CD14-positive monocyte (primary cell): ENCODE results near the gene PDE8B. TPM values are rescaled to one million over a fixed set of nuclear protein-coding genes. Genes with fewer than 3 reads are reported as not detected.

ENCODE experiments used
- DNase-seq, 3 donors: peaks; one replicate each; pipeline ENCODE4 v3.0.0-alpha.2; 2011 to 2022
- H2AFZ ChIP-seq: 2 replicates; pipeline ENCODE4 v1.6.0; 2012; ENCODE audit warnings: mild to moderate bottlenecking, low read depth, low read length, inconsistent platforms; ENCODE audit not compliant: insufficient read depth, poor library complexity, severe bottlenecking
- H3K27ac ChIP-seq, 2 donors: 1 replicate in 1 of 2; 2 replicates in 1 of 2; pipeline ENCODE4 v1.5.1; 2012 to 2013; ENCODE audit warnings: low read length in 2 of 2, control low read depth in 1 of 2, inconsistent platforms in 1 of 2, low read depth in 1 of 2, mild to moderate bottlenecking in 1 of 2
- H3K27me3 ChIP-seq, 2 donors: one replicate each; pipeline versions ENCODE4 v1.6.0 to v1.6.1; 2011 to 2013; ENCODE audit warnings: low read length in 2 of 2; ENCODE audit not compliant: control insufficient read depth in 2 of 2, insufficient read depth in 2 of 2
- H3K36me3 ChIP-seq, 2 donors: replicated peaks in 1 of 2; 1 replicate in 1 of 2; 2 replicates in 1 of 2; pipeline versions ENCODE4 v1.5.1 to v1.6.1; 2012 to 2013; ENCODE audit warnings: low read length in 2 of 2, control low read depth in 1 of 2, inconsistent platforms in 1 of 2, mild to moderate bottlenecking in 1 of 2; ENCODE audit not compliant: insufficient read depth in 2 of 2, control insufficient read depth in 1 of 2
- H3K4me1 ChIP-seq, 2 donors: 1 replicate in 1 of 2; 2 replicates in 1 of 2; pipeline versions ENCODE4 v1.5.1 to v1.6.1; 2012 to 2013; ENCODE audit warnings: low read length in 2 of 2, control low read depth in 1 of 2, inconsistent platforms in 1 of 2, mild to moderate bottlenecking in 1 of 2, moderate library complexity in 1 of 2; ENCODE audit not compliant: insufficient read depth in 2 of 2, control insufficient read depth in 1 of 2
- H3K4me2 ChIP-seq: replicated peaks from 2 replicates; pipeline ENCODE3; 2012; ENCODE audit warnings: low read length, moderate library complexity, mild to moderate bottlenecking; ENCODE audit not compliant: poor library complexity, severe bottlenecking; ENCODE audit errors: extremely low read depth
- H3K4me3 ChIP-seq, 3 experiments: fragments of 200-600 bp in 1 of 3; sonication (generic) in 1 of 3; replicated peaks in 1 of 3; 1 replicate in 2 of 3; 2 replicates in 1 of 3; pipeline ENCODE4 v1.5.1; 2011 to 2013; ENCODE audit warnings: low read length in 3 of 3, mild to moderate bottlenecking in 3 of 3, control low read depth in 2 of 3, low read depth in 2 of 3, inconsistent platforms in 1 of 3, moderate library complexity in 1 of 3
- H3K79me2 ChIP-seq: 2 replicates; pipeline ENCODE4 v1.6.0; 2012; ENCODE audit warnings: mild to moderate bottlenecking, control low read depth, inconsistent platforms, low read length, moderate library complexity; ENCODE audit not compliant: insufficient read depth
- H3K9ac ChIP-seq: 2 replicates; pipeline ENCODE4 v1.6.0; 2017; ENCODE audit warnings: low read length, mild to moderate bottlenecking; ENCODE audit not compliant: insufficient read depth, poor library complexity, severe bottlenecking
- H3K9me3 ChIP-seq, 2 donors: replicated peaks in 1 of 2; 1 replicate in 1 of 2; 2 replicates in 1 of 2; pipeline versions ENCODE4 v1.5.1 to v1.6.1; 2012 to 2013; ENCODE audit warnings: low read length in 2 of 2, control low read depth in 1 of 2; ENCODE audit not compliant: control insufficient read depth in 1 of 2, insufficient read depth in 1 of 2
- H4K20me1 ChIP-seq: 2 replicates; pipeline ENCODE4 v1.6.0; 2012; ENCODE audit warnings: mild to moderate bottlenecking, low read length, control low read depth, moderate library complexity; ENCODE audit not compliant: insufficient read depth
- H3K27ac Mint-ChIP-seq, 7 donors: one replicate each; pipeline ENCODE4 v1.8.0; 2020; ENCODE audit warnings: mild to moderate bottlenecking in 7 of 7, mixed read lengths in 7 of 7, moderate library complexity in 6 of 7, inconsistent platforms in 2 of 7
- H3K27me3 Mint-ChIP-seq, 3 donors: one replicate each; pipeline ENCODE4 v1.8.0; 2021 to 2022; ENCODE audit warnings: low read depth in 3 of 3, mild to moderate bottlenecking in 3 of 3, mixed read lengths in 3 of 3, moderate library complexity in 3 of 3, inconsistent platforms in 1 of 3
- H3K36me3 Mint-ChIP-seq, 2 donors: one replicate each; pipeline ENCODE4 v1.8.0; 2020; ENCODE audit warnings: mixed read lengths in 2 of 2, inconsistent platforms in 1 of 2, mild to moderate bottlenecking in 1 of 2
- H3K4me1 Mint-ChIP-seq: one replicate; pipeline ENCODE4 v1.8.0; 2020; ENCODE audit warnings: mild to moderate bottlenecking, mixed read lengths
- H3K4me3 Mint-ChIP-seq, 2 donors: one replicate each; pipeline ENCODE4 v1.8.0; 2020; ENCODE audit warnings: mild to moderate bottlenecking in 2 of 2, mixed read lengths in 2 of 2, moderate library complexity in 1 of 2
- H3K9me3 Mint-ChIP-seq, 7 donors: one replicate each; pipeline ENCODE4 v1.8.0; 2020 to 2022; ENCODE audit warnings: mixed read lengths in 7 of 7, mild to moderate bottlenecking in 6 of 7, moderate library complexity in 6 of 7, inconsistent platforms in 2 of 7
- CTCF ChIP-seq: fragments of 200-600 bp; IDR thresholded peaks from one replicate; pipeline ENCODE4 v1.8.0; 2022; ENCODE audit warnings: antibody characterized with exemption, mild to moderate bottlenecking
- WGBS: methylation state at CpG from one replicate; pipeline ENCODE4 v1.1.5; 2013; ENCODE audit warnings: missing lambda C conversion rate; ENCODE audit not compliant: insufficient coverage; 5-methylcytosine and 5-hydroxymethylcytosine counted together
- intact Hi-C, 2 donors: fragments of 100-400 bp; cut with micrococcal nuclease; formaldehyde crosslinking; loops; one replicate each; pipeline versions ENCODE4 v1.15.0 to v1.15.1; 2023
- polyA plus RNA-seq, 3 donors: library from polyadenylated mRNA; depleted of rRNA in 1 of 3; unstranded in 2 of 3; stranded (reverse) in 1 of 3; fragments of 300-500 nt in 2 of 3; fragments of >200 nt in 1 of 3; fragmentation: Illumina TruSeq in 2 of 3; gene quantifications; 1 replicate in 2 of 3; 2 replicates in 1 of 3; pipeline ENCODE4 v1.2.3, GENCODE V29; 2012 to 2021

The PDE8B gene
- polyA plus RNA-seq, 3 donors: 0.11 to 0.61 (median 0.29) TPM

- Histone ChIP-seq H3K27me3 (no peaks in the 10 kb centered on the region), H3K79me2 (no peaks in the 10 kb centered on the region), H2AFZ (no peak overlapping the region), H3K36me3 (no peaks in the 10 kb centered on the region), H3K4me1 (no peaks in the 10 kb centered on the region), H3K9ac (no peak overlapping the region), H3K9me3 (no peaks in the 10 kb centered on the region), H3K4me3 (no peak overlapping the region), H4K20me1 (no peaks in the 10 kb centered on the region), H3K4me2 (no peak overlapping the region), H3K27ac (no peak overlapping the region)
- H3K27me3 Mint-ChIP-seq: peaks cover 0 to 1% (median 1%) of the 10 kb centered on the region in 3 donors
- intact Hi-C loops: no loop called here
- no peaks in the 10 kb centered on the region for H3K4me1 Mint-ChIP-seq
- no peak overlapping the region for H3K27ac Mint-ChIP-seq
- TF ChIP-seq CTCF: no peak
- no peak for DNase-seq
- H3K36me3 Mint-ChIP-seq: no peaks in the 10 kb centered on the region
- H3K4me3 Mint-ChIP-seq: no peak overlapping the region
- H3K9me3 Mint-ChIP-seq: peaks cover 0 to 12% (median 7%) of the 10 kb centered on the region in 7 donors
These were observed 15.7 kb upstream of the PDE8B start for GRCh38 chr5:77194762-77195161.

DNA sequence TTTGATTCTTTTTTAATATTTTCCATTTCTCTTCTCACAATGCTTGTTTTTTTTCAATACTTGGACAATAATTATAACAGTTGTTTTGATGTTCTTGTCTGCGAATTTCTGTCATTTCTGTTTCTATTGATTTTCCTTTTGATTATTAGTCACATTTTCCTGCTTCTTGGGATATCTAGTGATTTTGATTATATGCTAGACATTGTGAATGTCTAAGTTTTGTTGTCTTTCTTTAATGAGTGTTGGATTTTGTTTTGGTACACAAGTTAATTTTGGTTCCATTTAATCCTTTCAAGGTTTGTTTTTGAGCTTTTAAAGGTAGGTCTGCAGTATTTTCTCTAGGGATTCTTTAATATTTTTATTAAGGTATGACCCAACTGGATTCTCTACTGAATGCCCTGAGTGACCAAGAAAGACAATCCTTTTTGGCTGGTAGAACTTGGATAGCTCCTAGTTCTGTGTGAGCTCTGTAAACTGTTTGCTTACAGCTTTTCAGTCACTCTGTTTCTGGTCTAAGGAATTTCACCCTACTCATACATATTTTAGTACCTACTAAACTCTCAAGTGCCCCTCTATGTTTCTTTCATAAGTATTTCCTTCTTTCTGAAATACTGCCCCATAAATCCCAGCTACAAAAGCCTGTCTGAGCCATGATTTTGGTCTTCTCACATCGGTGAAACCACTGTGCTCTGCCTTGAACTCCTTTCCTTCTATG, 12.5 kb upstream of the PDE8B start:
- Histone ChIP-seq H3K9ac (no peak overlapping the region), H3K27ac (no peak overlapping the region), H3K27me3 (no peaks in the 10 kb centered on the region), H3K36me3 (no peaks in the 10 kb centered on the region), H3K4me1 (no peaks in the 10 kb centered on the region), H2AFZ (no peak overlapping the region), H3K79me2 (no peaks in the 10 kb centered on the region), H4K20me1 (no peaks in the 10 kb centered on the region), H3K9me3 (no peaks in the 10 kb centered on the region), H3K4me3 (no peak overlapping the region), H3K4me2 (no peak overlapping the region)
- Mint-ChIP-seq H3K9me3 (peaks cover 0 to 12% (median 6%) of the 10 kb centered on the region in 7 donors), H3K4me1 (no peaks in the 10 kb centered on the region), H3K4me3 (no peak overlapping the region), H3K36me3 (no peaks in the 10 kb centered on the region), H3K27me3 (peaks cover 0 to 1% (median 1%) of the 10 kb centered on the region in 3 donors), H3K27ac (no peak overlapping the region)
- no peak for TF ChIP-seq CTCF
- intact Hi-C loops: no loop called here
- no peak for DNase-seq
- WGBS: no CpG with 5 or more reads among the region's 2 CpGs
